Neural cell (in vitro differentiated cells): Measurements from ENCODE around the gene C10orf90. TPM values are rescaled to one million over a fixed set of nuclear protein-coding genes. Genes with fewer than 3 reads are reported as not detected.

Experiments used
- H2AFZ ChIP-seq: fragments of 200-600, 300-800 bp; sonication (generic), shearing (Covaris generic); 2 replicates; pipeline ENCODE4 v1.6.0; 2014; ENCODE audit warnings: low read depth, mild to moderate bottlenecking, antibody characterized with exemption, low read length, moderate library complexity
- H3F3A ChIP-seq: fragments of 200-600 bp; shearing (Covaris generic); 2 replicates; pipeline ENCODE4 v1.6.1; 2016; ENCODE audit warnings: mild to moderate bottlenecking, moderate library complexity, mixed read lengths, antibody characterized with exemption, low read length; ENCODE audit not compliant: insufficient read depth, poor library complexity, severe bottlenecking
- H3K27ac ChIP-seq: fragments of 200-600, 300-800 bp; sonication (generic), shearing (Covaris generic); 2 replicates; pipeline ENCODE4 v1.5.1; 2014; ENCODE audit warnings: mild to moderate bottlenecking, low read length, moderate library complexity
- H3K27me3 ChIP-seq: fragments of 300-800, 200-600 bp; sonication (generic), shearing (Covaris generic); 2 replicates; pipeline ENCODE4 v1.6.0; 2014; ENCODE audit warnings: mild to moderate bottlenecking, low read depth, low read length, moderate library complexity; ENCODE audit not compliant: insufficient read depth
- H3K36me3 ChIP-seq: fragments of 300-800, 200-600 bp; sonication (generic), shearing (Covaris generic); 2 replicates; pipeline ENCODE4 v1.5.1; 2014; ENCODE audit warnings: mild to moderate bottlenecking, antibody characterized with exemption, low read length, moderate library complexity; ENCODE audit not compliant: insufficient read depth
- H3K4me2 ChIP-seq: fragments of 300-800, 200-600 bp; sonication (generic), shearing (Covaris generic); 2 replicates; pipeline ENCODE4 v1.6.0; 2014; ENCODE audit warnings: mild to moderate bottlenecking, low read length
- H3K4me3 ChIP-seq: fragments of 300-800, 200-600 bp; sonication (generic), shearing (Covaris generic); 2 replicates; pipeline ENCODE4 v1.5.1; 2014; ENCODE audit warnings: mild to moderate bottlenecking, low read length, moderate library complexity
- H3K79me2 ChIP-seq: fragments of 200-600 bp; shearing (Covaris generic); replicated peaks from 2 replicates; pipeline ENCODE4 v1.6.0; 2014; ENCODE audit warnings: mild to moderate bottlenecking, low read length, moderate library complexity; ENCODE audit not compliant: insufficient read depth
- H3K9ac ChIP-seq: fragments of 300-800, 200-600 bp; sonication (generic), shearing (Covaris generic); 2 replicates; pipeline ENCODE4 v1.6.1; 2016; ENCODE audit warnings: mild to moderate bottlenecking, low read length, mixed read lengths
- H3K9me2 ChIP-seq: fragments of 200-600 bp; shearing (Covaris generic); 2 replicates; pipeline ENCODE4 v1.6.1; 2016; ENCODE audit warnings: mild to moderate bottlenecking, low read length, mixed read lengths; ENCODE audit not compliant: insufficient read depth
- H3K9me3 ChIP-seq: fragments of 200-600, 300-800 bp; sonication (generic), shearing (Covaris generic); 2 replicates; pipeline ENCODE4 v1.6.1; 2016; ENCODE audit warnings: mild to moderate bottlenecking, mixed run types, low read length, moderate library complexity, mixed read lengths
- H4K20me1 ChIP-seq: fragments of 200-600 bp; shearing (Covaris generic); 2 replicates; pipeline ENCODE4 v1.6.1; 2016; ENCODE audit warnings: mild to moderate bottlenecking, mixed run types; ENCODE audit not compliant: insufficient read depth
- EP300 ChIP-seq: fragments of 450-650 bp; conservative IDR thresholded peaks from 2 replicates; pipeline ENCODE4 v1.6.1; 2014; ENCODE audit warnings: antibody characterized with exemption, mild to moderate bottlenecking, moderate library complexity; ENCODE audit not compliant: poor library complexity, severe bottlenecking
- EZH2 ChIP-seq: fragments of 200-600, 300-800 bp; shearing (Covaris generic), sonication (generic); IDR thresholded peaks from 2 replicates; pipeline ENCODE4 v1.6.1; 2014; ENCODE audit warnings: antibody characterized with exemption, low read length, borderline replicate concordance, mild to moderate bottlenecking; ENCODE audit not compliant: insufficient read depth, poor library complexity, severe bottlenecking
- MXI1 ChIP-seq: fragments of 450-650 bp; conservative IDR thresholded peaks from 2 replicates; pipeline ENCODE4 v1.6.1; 2014; ENCODE audit warnings: antibody characterized with exemption, mild to moderate bottlenecking; ENCODE audit not compliant: poor library complexity, severe bottlenecking
- POLR2AphosphoS5 ChIP-seq: IDR thresholded peaks from 2 replicates; pipeline ENCODE4 v1.6.1; 2012
- RAD21 ChIP-seq: fragments of 450-650 bp; conservative IDR thresholded peaks from 2 replicates; pipeline ENCODE4 v1.6.1; 2014; ENCODE audit warnings: antibody characterized with exemption, mild to moderate bottlenecking, moderate library complexity
- SMC3 ChIP-seq: fragments of 450-650 bp; conservative IDR thresholded peaks from 2 replicates; pipeline ENCODE4 v1.6.1; 2014; ENCODE audit warnings: antibody characterized with exemption, mild to moderate bottlenecking, moderate library complexity; ENCODE audit not compliant: poor library complexity
- TAF1 ChIP-seq: IDR thresholded peaks from 2 replicates; pipeline ENCODE4 v1.6.1; 2012; ENCODE audit warnings: low read depth
- polyA plus RNA-seq: library from polyadenylated mRNA; depleted of rRNA; stranded (reverse); fragments of >200 nt; gene quantifications from 2 replicates; pipeline ENCODE4 v1.2.3, GENCODE V29; 2014
- TF ChIP-seq, protein P1 (sequence below): IDR thresholded peaks from 2 replicates; pipeline ENCODE4 v1.6.1; 2012; ENCODE audit warnings: borderline replicate concordance
- TF ChIP-seq, protein P2 (sequence below): fragments of 450-650 bp; IDR thresholded peaks from 2 replicates; pipeline ENCODE4 v1.5.1; 2014; ENCODE audit warnings: antibody characterized with exemption, mild to moderate bottlenecking, moderate library complexity; ENCODE audit not compliant: poor library complexity, severe bottlenecking

The C10orf90 gene
- polyA plus RNA-seq, 1 donor from 2014 or later, result not detected

DNA sequence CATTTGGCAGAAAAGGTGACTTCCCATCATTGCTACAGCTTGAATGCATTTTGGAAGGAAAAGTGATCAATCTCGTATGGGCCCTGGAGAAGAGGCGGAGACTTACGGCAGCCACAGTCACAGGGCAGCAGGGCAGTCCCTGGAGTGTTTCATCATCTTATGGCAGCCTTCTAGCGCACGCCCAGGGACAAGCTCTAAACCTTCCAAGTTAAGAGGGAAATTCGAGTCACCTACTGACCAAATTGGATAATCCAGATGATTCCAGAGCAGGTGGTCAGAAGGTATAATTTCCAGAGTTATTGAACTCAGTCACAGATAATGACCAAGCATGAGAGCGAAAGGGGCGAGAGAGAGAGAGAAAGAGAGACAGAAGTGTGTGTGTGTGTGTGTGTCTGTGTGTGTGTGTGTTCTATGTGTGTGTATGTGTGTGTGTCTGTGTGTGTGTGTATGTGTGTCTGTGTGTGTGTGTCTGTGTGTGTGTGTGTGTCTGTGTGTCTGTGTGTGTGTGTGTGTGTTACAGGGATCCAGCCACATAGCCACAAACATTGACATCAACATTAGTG is 158.5 kb downstream of the C10orf90 start:
- no peak overlapping the region for H3K9ac ChIP-seq
- no peaks in the 10 kb centered on the region for H3K27me3 ChIP-seq
- H2AFZ ChIP-seq, result no peak overlapping the region
- no peaks in the 10 kb centered on the region for H3K36me3 ChIP-seq
- H4K20me1 ChIP-seq, result no peaks in the 10 kb centered on the region
- no peak overlapping the region for H3K27ac ChIP-seq
- H3F3A ChIP-seq, result no peaks in the 10 kb centered on the region
- TF ChIP-seq, protein P1, sequence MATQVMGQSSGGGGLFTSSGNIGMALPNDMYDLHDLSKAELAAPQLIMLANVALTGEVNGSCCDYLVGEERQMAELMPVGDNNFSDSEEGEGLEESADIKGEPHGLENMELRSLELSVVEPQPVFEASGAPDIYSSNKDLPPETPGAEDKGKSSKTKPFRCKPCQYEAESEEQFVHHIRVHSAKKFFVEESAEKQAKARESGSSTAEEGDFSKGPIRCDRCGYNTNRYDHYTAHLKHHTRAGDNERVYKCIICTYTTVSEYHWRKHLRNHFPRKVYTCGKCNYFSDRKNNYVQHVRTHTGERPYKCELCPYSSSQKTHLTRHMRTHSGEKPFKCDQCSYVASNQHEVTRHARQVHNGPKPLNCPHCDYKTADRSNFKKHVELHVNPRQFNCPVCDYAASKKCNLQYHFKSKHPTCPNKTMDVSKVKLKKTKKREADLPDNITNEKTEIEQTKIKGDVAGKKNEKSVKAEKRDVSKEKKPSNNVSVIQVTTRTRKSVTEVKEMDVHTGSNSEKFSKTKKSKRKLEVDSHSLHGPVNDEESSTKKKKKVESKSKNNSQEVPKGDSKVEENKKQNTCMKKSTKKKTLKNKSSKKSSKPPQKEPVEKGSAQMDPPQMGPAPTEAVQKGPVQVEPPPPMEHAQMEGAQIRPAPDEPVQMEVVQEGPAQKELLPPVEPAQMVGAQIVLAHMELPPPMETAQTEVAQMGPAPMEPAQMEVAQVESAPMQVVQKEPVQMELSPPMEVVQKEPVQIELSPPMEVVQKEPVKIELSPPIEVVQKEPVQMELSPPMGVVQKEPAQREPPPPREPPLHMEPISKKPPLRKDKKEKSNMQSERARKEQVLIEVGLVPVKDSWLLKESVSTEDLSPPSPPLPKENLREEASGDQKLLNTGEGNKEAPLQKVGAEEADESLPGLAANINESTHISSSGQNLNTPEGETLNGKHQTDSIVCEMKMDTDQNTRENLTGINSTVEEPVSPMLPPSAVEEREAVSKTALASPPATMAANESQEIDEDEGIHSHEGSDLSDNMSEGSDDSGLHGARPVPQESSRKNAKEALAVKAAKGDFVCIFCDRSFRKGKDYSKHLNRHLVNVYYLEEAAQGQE, result no peak
- TF ChIP-seq RAD21 (no peak), EP300 (no peak), SMC3 (no peak), EZH2 (no peak), POLR2AphosphoS5 (no peak), TAF1 (no peak), MXI1 (no peak)
- TF ChIP-seq, protein P2, sequence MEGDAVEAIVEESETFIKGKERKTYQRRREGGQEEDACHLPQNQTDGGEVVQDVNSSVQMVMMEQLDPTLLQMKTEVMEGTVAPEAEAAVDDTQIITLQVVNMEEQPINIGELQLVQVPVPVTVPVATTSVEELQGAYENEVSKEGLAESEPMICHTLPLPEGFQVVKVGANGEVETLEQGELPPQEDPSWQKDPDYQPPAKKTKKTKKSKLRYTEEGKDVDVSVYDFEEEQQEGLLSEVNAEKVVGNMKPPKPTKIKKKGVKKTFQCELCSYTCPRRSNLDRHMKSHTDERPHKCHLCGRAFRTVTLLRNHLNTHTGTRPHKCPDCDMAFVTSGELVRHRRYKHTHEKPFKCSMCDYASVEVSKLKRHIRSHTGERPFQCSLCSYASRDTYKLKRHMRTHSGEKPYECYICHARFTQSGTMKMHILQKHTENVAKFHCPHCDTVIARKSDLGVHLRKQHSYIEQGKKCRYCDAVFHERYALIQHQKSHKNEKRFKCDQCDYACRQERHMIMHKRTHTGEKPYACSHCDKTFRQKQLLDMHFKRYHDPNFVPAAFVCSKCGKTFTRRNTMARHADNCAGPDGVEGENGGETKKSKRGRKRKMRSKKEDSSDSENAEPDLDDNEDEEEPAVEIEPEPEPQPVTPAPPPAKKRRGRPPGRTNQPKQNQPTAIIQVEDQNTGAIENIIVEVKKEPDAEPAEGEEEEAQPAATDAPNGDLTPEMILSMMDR, result no peak
- H3K79me2 ChIP-seq, result no peaks in the 10 kb centered on the region
- no peaks in the 10 kb centered on the region for H3K9me2 ChIP-seq
- no peaks in the 10 kb centered on the region for H3K9me3 ChIP-seq
- no peak overlapping the region for H3K4me2 ChIP-seq
- H3K4me3 ChIP-seq, result no peak overlapping the region

DNA sequence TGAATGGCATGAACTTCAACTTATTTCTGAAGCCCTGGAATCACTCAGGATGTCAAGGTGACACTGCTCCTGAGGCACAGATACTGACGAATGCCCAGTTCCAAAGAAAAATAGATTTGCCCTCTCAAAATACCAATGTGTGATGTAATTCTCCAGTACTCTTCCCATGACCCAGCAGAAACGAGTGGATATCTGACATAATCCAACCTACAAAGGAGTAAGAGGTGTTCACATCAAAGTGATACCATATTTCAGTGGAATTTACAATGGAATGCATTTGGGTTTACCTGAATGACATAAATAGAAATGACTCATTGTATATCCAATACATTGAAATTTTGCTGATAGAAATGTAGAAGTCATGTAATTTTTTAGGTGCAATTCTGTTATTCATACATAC is 161.3 kb downstream of the C10orf90 start:
- Histone ChIP-seq H3K4me2 (no peak overlapping the region), H3K36me3 (no peaks in the 10 kb centered on the region), H3K27me3 (no peaks in the 10 kb centered on the region), H3K9me3 (no peaks in the 10 kb centered on the region), H3K4me3 (no peak overlapping the region), H2AFZ (no peak overlapping the region), H4K20me1 (no peaks in the 10 kb centered on the region), H3K27ac (no peak overlapping the region), H3K9ac (no peak overlapping the region), H3K9me2 (no peaks in the 10 kb centered on the region), H3K79me2 (no peaks in the 10 kb centered on the region), H3F3A (no peaks in the 10 kb centered on the region)
- TF ChIP-seq RAD21, result no peak
- TF ChIP-seq SMC3, result no peak
- TF ChIP-seq, protein P1, result no peak
- TF ChIP-seq EZH2, result no peak
- TF ChIP-seq, protein P2, result no peak
- no peak for TF ChIP-seq MXI1
- no peak for TF ChIP-seq POLR2AphosphoS5
- TF ChIP-seq TAF1, result no peak
- TF ChIP-seq EP300, result no peak
